ENCODE data around the gene SLC41A2. TPM values are rescaled to one million over a fixed set of nuclear protein-coding genes. Genes with fewer than 3 reads are reported as not detected.

The SLC41A2 gene
- total RNA-seq, 1 experiment from 2014 or later, result 14.6 TPM

GRCh38 chr12:104930388-104931326 lies 27.4 kb downstream of the SLC41A2 start:
- no peak for TF ChIP-seq CTCF (IDR thresholded peaks at IDR 0.05; ENCODE audit: unreplicated experiment)
- Mint-ChIP-seq H3K4me1 (ENCODE audit: insufficient read depth, unreplicated experiment) (peaks cover 7% of the 10 kb centered on the region), H3K9me3 (ENCODE audit: unreplicated experiment) (no peaks in the 10 kb centered on the region), H3K27me3 (ENCODE audit: insufficient read depth, unreplicated experiment) (no peaks in the 10 kb centered on the region), H3K4me3 (ENCODE audit: unreplicated experiment) (no peak overlapping the region), H3K27ac (ENCODE audit: low read depth, unreplicated experiment) (no peak overlapping the region), H3K36me3 (ENCODE audit: insufficient read depth, unreplicated experiment) (no peaks in the 10 kb centered on the region)
- ChIA-PET CTCF (interaction anchor here (0.6 to 1.4 kb wide), 2 partner anchors 12 to 17 kb away, joined by 3 to 4 read pairs; no protein-coding TSS in a partner anchor), POLR2A (interaction anchor here (0.5 to 1.0 kb wide), 3 partner anchors 12 to 1101 kb away, joined by 3 to 4 read pairs (median 3); no protein-coding TSS in a partner anchor)
- intact Hi-C loops (cut with micrococcal nuclease), result no loop called here
- no TSS peak for BruUV-seq (replicated peaks)
- peak; percentile 46 for DNase-seq (ENCODE audit: unreplicated experiment)

DNA sequence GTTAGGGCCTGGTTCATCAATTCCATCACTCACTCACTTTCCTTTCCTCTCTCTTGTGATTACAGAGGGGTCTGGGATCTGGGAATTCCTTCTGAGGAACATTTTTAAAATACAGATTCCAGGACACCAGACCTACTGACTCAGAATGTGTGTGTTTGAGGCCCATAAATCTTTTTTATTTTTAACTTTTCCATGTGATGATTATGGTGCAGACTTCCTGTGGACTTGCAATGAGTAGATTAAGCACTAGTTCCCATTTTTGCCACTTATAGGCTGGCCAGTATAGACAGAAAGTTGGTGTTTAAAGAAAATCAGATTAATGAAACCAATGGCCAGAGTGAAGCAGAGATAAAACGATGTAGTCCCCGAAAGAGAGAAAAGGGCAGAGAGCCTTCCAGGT lies 28.1 kb downstream of the SLC41A2 start:
- H3K27ac Mint-ChIP-seq (ENCODE audit: low read depth, unreplicated experiment), result no peak overlapping the region
- ChIA-PET CTCF (interaction anchor here (0.6 kb wide), 1 partner anchor 16 kb away, joined by 4 read pairs; no protein-coding TSS in a partner anchor), POLR2A (interaction anchor here (0.5 kb wide), 2 partner anchors 175 to 1102 kb away, joined by 3 read pairs; no protein-coding TSS in a partner anchor)
- no peaks in the 10 kb centered on the region for H3K36me3 Mint-ChIP-seq (ENCODE audit: insufficient read depth, unreplicated experiment)
- H3K9me3 Mint-ChIP-seq (ENCODE audit: unreplicated experiment), result no peaks in the 10 kb centered on the region
- intact Hi-C loops (cut with micrococcal nuclease), result no loop called here
- no TSS peak for BruUV-seq (replicated peaks)
- DNase-seq (ENCODE audit: unreplicated experiment), result no peak
- H3K4me3 Mint-ChIP-seq (ENCODE audit: unreplicated experiment), result no peak overlapping the region
- no peaks in the 10 kb centered on the region for H3K27me3 Mint-ChIP-seq (ENCODE audit: insufficient read depth, unreplicated experiment)
- peaks cover 7% of the 10 kb centered on the region for H3K4me1 Mint-ChIP-seq (ENCODE audit: insufficient read depth, unreplicated experiment)
- no peak for TF ChIP-seq CTCF (IDR thresholded peaks at IDR 0.05; ENCODE audit: unreplicated experiment)

GRCh38 chr12:104929368-104929767 lies 28.7 kb downstream of the SLC41A2 start:
- ChIA-PET CTCF (no interaction called here), POLR2A (no interaction called here)
- no peak for DNase-seq (ENCODE audit: unreplicated experiment)
- Mint-ChIP-seq H3K27me3 (ENCODE audit: insufficient read depth, unreplicated experiment) (no peaks in the 10 kb centered on the region), H3K36me3 (ENCODE audit: insufficient read depth, unreplicated experiment) (no peaks in the 10 kb centered on the region), H3K27ac (ENCODE audit: low read depth, unreplicated experiment) (no peak overlapping the region), H3K4me3 (ENCODE audit: unreplicated experiment) (no peak overlapping the region), H3K4me1 (ENCODE audit: insufficient read depth, unreplicated experiment) (peaks cover 7% of the 10 kb centered on the region), H3K9me3 (ENCODE audit: unreplicated experiment) (no peaks in the 10 kb centered on the region)
- intact Hi-C loops (cut with micrococcal nuclease), result no loop called here
- BruUV-seq (replicated peaks), result no TSS peak
- no peak for TF ChIP-seq CTCF (IDR thresholded peaks at IDR 0.05; ENCODE audit: unreplicated experiment)

DNA sequence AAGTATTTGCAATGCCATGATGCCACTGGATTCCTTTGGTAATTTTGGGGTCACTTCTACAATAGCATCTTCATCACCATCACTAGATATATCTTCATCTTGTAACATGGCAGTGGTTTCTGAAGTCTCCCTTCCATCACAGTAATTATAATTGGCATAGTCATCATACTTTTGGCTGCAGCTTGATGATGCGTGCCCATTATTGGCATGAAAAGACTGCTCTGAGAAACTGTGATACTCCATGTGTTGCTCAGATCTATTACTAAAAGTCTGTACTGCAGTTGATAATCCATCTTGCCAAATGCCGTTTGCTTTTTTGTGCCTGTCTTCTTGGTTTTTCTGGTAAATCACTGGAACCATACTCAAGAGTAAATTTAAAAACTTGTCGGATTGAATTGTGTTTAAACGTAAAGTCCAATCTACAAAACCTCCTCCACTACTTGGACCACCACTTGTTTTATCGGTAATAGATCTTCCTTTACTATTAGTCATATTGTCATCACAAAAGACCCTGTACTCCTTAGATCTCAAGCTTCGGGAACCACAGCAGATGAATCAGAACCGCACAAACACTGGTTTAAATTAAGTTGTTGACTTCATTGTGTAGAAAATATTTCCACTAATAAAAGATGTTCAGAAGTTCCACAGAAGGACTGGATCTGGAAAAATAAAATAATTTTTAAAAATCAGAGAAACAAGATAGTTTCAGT lies 29.9 kb downstream of the SLC41A2 start:
- BruUV-seq (replicated peaks), result no TSS peak
- DNase-seq (ENCODE audit: unreplicated experiment), result no peak
- no peak overlapping the region for H3K4me3 Mint-ChIP-seq (ENCODE audit: unreplicated experiment)
- H3K36me3 Mint-ChIP-seq (ENCODE audit: insufficient read depth, unreplicated experiment), result no peaks in the 10 kb centered on the region
- CTCF ChIA-PET, result no interaction called here
- no peak for TF ChIP-seq CTCF (IDR thresholded peaks at IDR 0.05; ENCODE audit: unreplicated experiment)
- no peaks in the 10 kb centered on the region for H3K27me3 Mint-ChIP-seq (ENCODE audit: insufficient read depth, unreplicated experiment)
- POLR2A ChIA-PET, result interaction anchor here (0.7 kb wide), 1 partner anchor 372 kb away, joined by 4 read pairs; no protein-coding TSS in a partner anchor
- intact Hi-C loops (cut with micrococcal nuclease), result no loop called here
- no peak overlapping the region for H3K27ac Mint-ChIP-seq (ENCODE audit: low read depth, unreplicated experiment)
- H3K4me1 Mint-ChIP-seq (ENCODE audit: insufficient read depth, unreplicated experiment), result peaks cover 7% of the 10 kb centered on the region
- no peaks in the 10 kb centered on the region for H3K9me3 Mint-ChIP-seq (ENCODE audit: unreplicated experiment)

All from MCF 10A (cell line).